ENCODE data around the gene TNRC6B.
"Not testable (repeated sequence)": the region's sequence is repeated elsewhere in the genome, so short reads cannot be mapped to it uniquely, and the experiment has no call there.

TNRC6B gene

DNA sequence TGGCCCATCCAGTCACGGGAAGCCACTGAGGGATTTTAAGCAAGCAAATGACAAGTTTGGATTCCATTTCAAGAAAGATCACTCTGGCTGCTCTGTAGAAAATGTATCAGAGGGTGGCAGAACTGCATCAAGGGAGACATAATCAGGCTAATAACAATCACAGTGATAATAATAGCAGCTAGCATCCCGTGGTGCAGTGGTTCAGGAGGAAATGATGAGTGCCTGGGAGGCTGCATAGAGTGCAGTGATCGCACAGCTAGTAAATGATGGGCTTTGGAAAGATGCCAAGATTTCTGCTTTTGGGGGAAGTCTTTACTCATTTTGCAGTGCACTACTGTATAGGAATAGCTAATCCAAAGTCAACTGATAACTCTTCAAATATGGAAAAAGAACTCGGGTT lies 35.8 kb downstream of the TNRC6B start:
- no peak for DNase-seq

- no peak for DNase-seq
Observed at GRCh38 chr22:40215266-40215665, 37.5 kb downstream of the TNRC6B start.

DNA sequence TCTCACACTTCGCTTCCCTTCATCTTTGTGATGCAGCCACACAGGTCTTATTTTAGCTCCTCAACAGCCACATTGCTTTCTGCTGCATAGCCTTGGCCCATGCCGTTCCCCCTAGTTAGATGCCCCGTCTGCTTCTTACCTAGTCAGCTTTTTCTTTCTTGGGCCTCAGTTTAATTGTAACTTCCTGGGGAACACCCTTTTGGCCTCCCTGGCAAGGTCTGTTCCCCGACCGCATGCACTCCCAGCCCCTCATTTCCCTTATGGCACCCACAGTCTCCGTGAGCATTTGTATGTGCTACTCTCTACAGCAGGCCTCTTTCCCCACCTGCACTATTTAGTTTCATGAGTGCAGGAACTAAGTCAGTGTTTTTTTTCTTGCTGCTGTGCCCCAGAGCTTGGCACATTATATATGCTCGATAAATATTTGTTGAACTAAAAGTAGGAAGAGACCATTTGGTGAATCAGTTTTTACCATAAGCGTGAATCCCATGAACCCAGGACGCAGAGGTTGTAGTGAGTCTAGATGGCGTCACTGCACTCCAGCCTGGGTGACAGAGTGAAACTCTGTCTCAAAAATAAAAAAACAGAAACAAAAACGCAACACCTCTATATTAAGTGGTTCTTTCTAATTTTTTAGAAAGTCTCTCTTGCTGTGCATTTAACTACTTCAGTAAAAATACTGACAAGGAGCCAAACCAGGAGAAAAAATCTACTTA lies 38.5 kb downstream of the TNRC6B start:
- DNase-seq, result no peak

DNA sequence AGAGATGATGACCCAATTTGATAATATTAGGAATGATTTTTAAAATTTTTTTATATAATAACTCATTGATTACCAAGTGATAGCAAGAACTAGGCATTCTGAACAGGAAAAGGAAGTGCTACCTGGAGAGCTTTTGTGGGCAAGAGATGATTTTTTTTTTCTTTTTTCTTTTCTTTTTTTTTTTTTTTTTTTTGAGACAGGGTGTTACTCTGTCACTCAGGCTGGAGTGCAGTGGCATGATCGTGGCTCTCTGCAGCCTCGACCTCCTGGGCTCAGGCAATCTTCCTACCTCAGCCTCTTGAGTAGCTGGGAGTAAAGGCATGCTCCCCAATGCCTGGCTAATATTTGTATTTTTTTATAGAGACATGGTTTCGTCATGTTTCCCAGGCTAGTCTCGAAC lies 40.4 kb downstream of the TNRC6B start:
- DNase-seq, result no peak

DNA sequence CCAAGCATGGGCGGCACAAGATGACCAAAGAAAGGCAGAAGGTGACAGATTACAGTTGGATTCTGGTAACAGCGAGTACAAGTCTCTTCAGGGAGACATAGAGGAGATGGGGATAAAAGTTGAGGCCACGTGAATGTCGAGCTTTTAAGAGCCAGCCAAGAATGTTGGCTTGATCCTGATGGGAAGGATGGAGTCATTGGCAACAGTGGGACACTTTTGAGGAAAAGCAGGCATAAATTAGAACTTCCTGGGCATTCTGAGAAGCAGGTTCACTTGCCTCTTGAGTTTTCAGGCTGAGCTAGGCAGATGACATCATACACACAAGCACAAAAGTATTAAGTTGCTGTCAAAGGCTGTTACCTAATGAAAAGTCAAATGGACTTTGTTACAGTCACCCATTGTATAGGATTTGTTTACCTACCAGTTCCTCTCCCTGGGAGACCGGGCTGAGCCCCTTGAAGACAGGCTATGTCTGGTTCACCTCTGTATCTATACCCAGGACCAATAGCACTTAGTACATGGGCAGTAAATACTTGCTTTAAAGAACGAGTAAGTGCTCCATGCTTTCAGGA lies 41.1 kb downstream of the TNRC6B start:
- DNase-seq, result no peak

DNA sequence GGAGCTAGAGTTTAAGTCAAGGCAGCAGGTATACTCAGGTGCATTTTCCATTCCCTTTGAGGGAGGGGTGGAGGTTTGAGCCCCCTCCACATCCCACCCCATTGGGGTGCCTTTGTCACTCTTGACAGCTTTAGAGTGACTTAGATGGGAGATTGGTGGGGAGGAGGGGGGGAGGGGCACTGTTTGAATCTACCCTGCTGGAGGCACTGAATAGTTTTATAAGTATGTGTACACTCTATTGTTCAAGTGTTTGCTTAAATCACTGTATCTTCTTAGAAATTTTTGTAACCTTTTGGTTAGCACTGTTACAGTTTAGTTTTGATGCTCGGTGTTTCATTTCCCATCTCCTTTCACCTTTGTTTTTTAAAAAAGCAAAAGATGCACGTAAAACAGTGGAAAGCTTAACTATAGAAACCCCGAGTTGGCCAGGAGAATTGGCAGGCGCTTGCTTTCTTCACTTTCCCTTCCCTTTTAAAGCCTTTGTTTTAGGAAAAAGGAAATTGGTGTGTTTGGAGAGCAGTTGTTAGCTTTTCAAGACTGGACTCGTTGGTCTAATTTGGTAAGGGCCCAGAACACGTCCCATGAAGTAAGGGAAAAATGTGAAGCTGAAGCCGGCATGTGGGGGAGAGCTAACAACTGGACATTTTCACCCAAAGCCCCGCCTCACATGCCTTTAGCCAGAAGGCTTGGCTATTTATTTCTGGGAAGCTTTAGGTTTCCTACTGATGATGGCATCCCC lies 42.8 kb downstream of the TNRC6B start:
- no peak for DNase-seq

DNA sequence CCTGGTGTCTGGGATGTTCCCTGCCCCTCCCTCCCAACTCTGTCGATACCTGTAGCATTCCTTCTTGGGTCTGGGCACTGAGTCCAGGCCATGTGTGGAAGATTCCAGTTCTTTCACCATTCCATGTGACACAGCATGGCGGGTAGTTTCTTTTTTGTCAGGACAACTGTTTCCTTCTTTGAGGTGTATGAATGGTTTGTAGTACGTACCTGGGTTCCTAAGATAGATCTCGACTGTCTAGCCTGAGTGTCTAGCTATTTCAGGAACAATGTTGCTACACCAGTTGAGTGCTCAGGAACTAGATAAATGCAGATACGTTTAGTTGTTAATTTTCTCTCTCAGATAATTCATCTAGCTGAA lies 43.3 kb downstream of the TNRC6B start:
- no peak for DNase-seq

DNA sequence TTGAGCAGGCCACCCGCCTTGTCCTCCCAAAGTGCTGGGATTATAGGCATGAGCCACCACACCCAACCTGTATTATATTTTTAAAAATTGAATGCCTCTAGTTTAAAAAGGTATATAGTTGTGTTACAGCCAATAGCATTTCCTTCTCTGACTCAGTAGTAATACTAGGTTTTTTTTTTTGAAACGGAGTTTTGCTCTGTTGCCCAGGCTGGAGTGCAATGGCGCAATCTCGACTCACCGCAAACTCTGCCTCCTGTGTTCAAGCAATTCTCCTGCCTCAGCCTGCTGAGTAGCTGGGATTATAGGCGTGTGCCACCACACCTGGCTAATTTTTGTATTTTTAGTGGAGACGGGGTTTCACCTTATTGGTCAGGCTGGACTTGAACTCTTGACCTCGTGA lies 45.3 kb downstream of the TNRC6B start:
- not testable (repeated sequence) for DNase-seq

DNA sequence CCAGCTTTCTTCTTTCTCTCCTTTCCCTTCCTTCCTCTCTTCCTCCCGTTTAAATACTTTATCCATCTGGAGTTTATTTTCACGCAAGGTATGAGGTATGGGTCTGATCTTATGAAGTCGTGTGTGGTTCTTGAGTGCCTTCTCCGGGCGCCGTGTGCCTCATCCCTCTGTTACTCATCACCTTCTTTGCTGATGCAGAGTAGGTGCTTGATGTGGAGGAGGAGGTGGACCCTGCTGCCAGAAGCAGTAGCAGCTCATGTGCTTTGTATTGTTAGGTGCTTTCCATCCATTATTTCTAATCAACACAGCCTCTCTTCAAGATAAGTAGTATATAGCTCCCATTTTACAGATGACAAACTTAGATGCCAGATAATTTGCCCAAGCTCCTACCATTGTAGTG lies 47.0 kb downstream of the TNRC6B start:
- no peak for DNase-seq

- DNase-seq, result no peak
Observed at GRCh38 chr22:40226620-40227019, 48.9 kb downstream of the TNRC6B start.

GRCh38 chr22:40231618-40232313 lies 54.0 kb downstream of the TNRC6B start:
- DNase-seq, result no peak

- DNase-seq, result no peak
Observed at GRCh38 chr22:40232624-40233023, 54.9 kb downstream of the TNRC6B start.

GRCh38 chr22:40233886-40234285 lies 56.2 kb downstream of the TNRC6B start:
- no peak for DNase-seq

DNA sequence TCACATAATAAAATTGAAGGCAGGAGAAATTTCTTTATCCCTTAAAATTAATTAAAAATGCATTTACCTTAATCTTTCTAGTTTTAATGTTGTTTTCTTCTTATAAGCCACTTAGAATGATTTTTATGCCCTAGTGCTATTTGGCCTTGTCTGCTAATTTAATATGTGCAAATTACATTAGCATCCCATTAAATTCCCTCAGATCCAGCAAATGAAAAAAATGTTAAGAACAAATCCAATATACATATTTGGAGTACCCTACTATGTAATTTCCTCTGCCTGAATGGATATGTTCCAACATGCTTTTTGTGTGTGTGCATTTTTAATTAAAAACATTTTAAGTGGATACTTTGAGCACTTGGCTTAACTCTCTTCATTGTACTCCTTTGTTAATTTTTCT lies 56.9 kb downstream of the TNRC6B start:
- DNase-seq, result no peak

GRCh38 chr22:40235308-40235707 lies 57.6 kb downstream of the TNRC6B start:
- no peak for DNase-seq

DNA sequence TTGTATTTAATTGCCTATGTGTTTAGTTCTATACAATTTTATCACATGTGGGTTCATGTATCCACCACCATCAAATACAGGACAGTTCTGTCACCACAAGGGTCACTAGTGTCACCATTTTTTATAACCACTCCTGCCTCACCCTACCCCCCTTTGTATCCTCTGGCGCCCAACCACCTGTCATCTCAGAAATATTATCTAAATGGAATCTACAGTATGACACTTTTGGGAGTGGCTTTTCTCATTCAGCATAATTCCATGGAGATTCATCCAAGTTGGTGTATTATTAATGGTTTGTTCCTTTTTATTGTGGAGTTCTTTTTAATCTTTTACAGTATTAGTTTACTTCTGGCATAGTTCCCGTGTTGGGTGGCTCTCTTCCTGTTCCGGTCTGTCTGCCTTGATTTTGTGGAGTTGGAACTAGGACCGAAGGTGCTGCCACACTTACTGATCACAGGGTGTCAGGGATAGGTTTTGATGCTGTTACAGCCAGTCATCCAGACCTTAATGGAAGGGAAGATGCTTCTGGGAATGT lies 58.5 kb downstream of the TNRC6B start:
- peak; percentile 23 for DNase-seq

- no peak for DNase-seq
Observed at GRCh38 chr22:40237241-40237640, 59.5 kb downstream of the TNRC6B start.

GRCh38 chr22:40237788-40238424 lies 60.2 kb downstream of the TNRC6B start:
- no peak for DNase-seq

GRCh38 chr22:40238425-40239344 lies 61.0 kb downstream of the TNRC6B start:
- peak; percentile 70 for DNase-seq

GRCh38 chr22:40239345-40239683 lies 61.6 kb downstream of the TNRC6B start:
- DNase-seq, result no peak

GRCh38 chr22:40240160-40240559 lies 62.4 kb downstream of the TNRC6B start:
- no peak for DNase-seq

DNA sequence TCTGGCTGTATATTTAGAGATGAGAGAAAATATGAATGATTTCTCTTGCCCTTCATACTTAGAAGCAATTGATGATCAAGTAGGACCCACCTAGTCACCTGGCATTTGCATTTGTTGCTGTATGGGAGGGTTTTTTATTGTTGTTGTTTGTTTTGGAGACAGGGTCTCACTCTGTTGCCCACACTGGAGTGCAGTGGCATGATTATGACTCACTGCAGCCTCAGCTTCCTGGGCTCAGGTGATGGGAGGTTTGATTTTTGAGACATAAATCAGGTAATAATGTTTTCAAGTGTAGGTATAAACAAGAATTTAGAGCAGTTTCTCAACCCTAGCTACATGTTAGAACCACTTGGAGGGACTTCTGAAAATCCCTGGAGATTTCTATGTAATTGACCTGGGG lies 63.0 kb downstream of the TNRC6B start:
- peak; percentile 29 for DNase-seq
